ENCODE results near the gene GRIN1. TPM values are rescaled to one million over a fixed set of nuclear protein-coding genes. Genes with fewer than 3 reads are reported as not detected.

GRIN1 gene
- total and polyA plus RNA-seq, 10 of the 15 experiments (the other 5 are each of a cell fraction or from before 2014, with no cell fraction given) = 0.05 to 0.10 (median 0.06) TPM; not detected in 6

- TF ChIP-seq JUND (IDR thresholded peaks at IDR 0.05; ENCODE audit: low read depth, low read length) (no peak), BCL11A (IDR thresholded peaks at IDR 0.05; ENCODE audit: low read depth, low read length) (no peak), ZBTB4 (CRISPR knock-in tag; IDR thresholded peaks at IDR 0.05) (no peak)
Measured at GRCh38 chr9:137180491-137180890, 41.5 kb downstream of the GRIN1 start (continued).

GRCh38 chr9:137181680-137182079, 42.7 kb downstream of the GRIN1 start:
- no peaks in the 10 kb centered on the region for H4K20me1 ChIP-seq (ENCODE audit: control insufficient read depth, insufficient read depth)
- H3K36me3 ChIP-seq (ENCODE audit: control insufficient read depth in 2 of 2, insufficient read depth in 2 of 2, low read length in 1 of 2) = peaks cover 7 to 28% of the 10 kb centered on the region in 2 experiments
- H3K4me1 ChIP-seq (ENCODE audit: control insufficient read depth, insufficient read depth, low read length) = peaks cover 4% of the 10 kb centered on the region; the same call in 1 of the 2 replicates
- no peak overlapping the region for H2AFZ ChIP-seq (ENCODE audit: control insufficient read depth, low read depth, low read length)
- ATAC-seq (no peak), DNase-seq (ENCODE audit: low read depth, low spot score) (no peak), FAIRE-seq (no peak)
- SMC1A ChIA-PET (ENCODE audit: uncharacterized antibody, unreplicated experiment) = no interaction called here
- POLR2A ChIA-PET = interaction anchor here (0.6 kb wide), 1 partner anchor 88 kb away, joined by 3 read pairs; no protein-coding TSS in a partner anchor
- RAD21 ChIA-PET (ENCODE audit: unreplicated experiment) = no interaction called here
- in situ Hi-C loops (cut with MboI) = no loop called here
- WGBS (ENCODE audit: insufficient coverage, insufficient replicate concordance, low lambda C conversion rate, missing lambda C conversion rate) = 93% methylated on average over 20 of the region's 22 CpGs
- no peak overlapping the region for H3K27ac ChIP-seq (ENCODE audit: control insufficient read depth, insufficient read depth)
- CTCF ChIA-PET = no interaction called here
- peaks cover 4% of the 10 kb centered on the region for H3K79me2 ChIP-seq (ENCODE audit: control insufficient read depth, insufficient read depth, low read length)
- H3K9ac ChIP-seq (ENCODE audit: control insufficient read depth, insufficient read depth, low read length) = no peak overlapping the region
- no TSS peak for BruUV-seq (replicated peaks)
- H3K9me3 ChIP-seq (replicated peaks; ENCODE audit: control insufficient read depth, insufficient read depth, low read length) = no peaks in the 10 kb centered on the region
- no peak overlapping the region for H3K4me2 ChIP-seq (ENCODE audit: control insufficient read depth, insufficient read depth)
- intact Hi-C loops (cut with micrococcal nuclease; ENCODE audit: unreplicated experiment) = no loop called here
- no peak overlapping the region for H3K4me3 ChIP-seq
- no peaks in the 10 kb centered on the region for H3K27me3 ChIP-seq (replicated peaks in 1 of 2; ENCODE audit: control insufficient read depth in 2 of 2, insufficient read depth in 2 of 2, low read length in 1 of 2)
- TF ChIP-seq ZSCAN29 (IDR thresholded peaks at IDR 0.05) (no peak), CEBPZ (IDR thresholded peaks at IDR 0.05; ENCODE audit: low read depth, low read length) (no peak), SP1 (IDR thresholded peaks at IDR 0.05; ENCODE audit: low read depth, low read length) (no peak), TCF3 (IDR thresholded peaks at IDR 0.05; ENCODE audit: borderline replicate concordance, insufficient read depth, low read depth, low read length) (no peak), NFYB (IDR thresholded peaks at IDR 0.05; ENCODE audit: insufficient read depth, low read depth, low read length) (no peak), ZNF622 (IDR thresholded peaks at IDR 0.05) (no peak), TBL1XR1 (IDR thresholded peaks at IDR 0.05; ENCODE audit: low read depth, low read length) (no peak), SKIL (IDR thresholded peaks at IDR 0.05; ENCODE audit: low read depth, poor library complexity, severe bottlenecking) (no peak), ZNF384 (IDR thresholded peaks at IDR 0.05; ENCODE audit: borderline replicate concordance, low read depth, low read length) (no peak), E2F4 (IDR thresholded peaks at IDR 0.05; ENCODE audit: low read depth, low read length) (no peak)
